ENCODE measurements around the gene TYR. TPM values are rescaled to one million over a fixed set of nuclear protein-coding genes. Genes with fewer than 3 reads are reported as not detected.
A peak's percentile ranks its signal among the peaks of the same experiment; 100 is the strongest.

TYR gene
- total and polyA plus RNA-seq, 2 experiments from 2014 or later = not detected

DNA sequence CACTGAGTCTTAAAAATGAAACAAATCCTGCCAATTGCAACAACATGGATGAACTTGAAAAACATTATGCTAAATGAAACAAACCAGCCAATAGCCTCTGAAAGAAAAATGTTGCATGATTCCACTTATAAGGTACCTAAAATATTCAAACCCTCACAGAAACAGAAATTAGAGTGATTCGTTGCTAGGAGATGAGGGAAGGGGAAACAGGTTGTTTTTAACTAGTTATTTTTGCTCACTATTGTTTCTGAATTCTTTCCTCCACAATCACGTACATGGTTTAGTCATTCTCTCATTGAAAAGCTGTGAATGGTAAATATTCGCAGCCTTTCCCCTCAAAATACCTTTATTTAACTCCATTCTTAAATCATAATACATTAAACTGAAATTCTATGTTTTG, 14.0 kb upstream of the TYR start:
- no peak for DNase-seq
- Histone ChIP-seq H3K36me3 (ENCODE audit: low read depth) (no peaks in the 10 kb centered on the region), H3K4me3 (no peak overlapping the region), H3K9ac (no peak overlapping the region), H3K27ac (no peak overlapping the region), H3K79me2 (ENCODE audit: insufficient read depth) (no peaks in the 10 kb centered on the region), H2AFZ (no peak overlapping the region), H3K4me1 (ENCODE audit: insufficient read depth) (no peaks in the 10 kb centered on the region), H3K27me3 (replicated peaks; ENCODE audit: insufficient read depth) (no peaks in the 10 kb centered on the region), H3K9me3 (ENCODE audit: low read depth) (no peaks in the 10 kb centered on the region), H3F3A (ENCODE audit: insufficient read depth) (no peaks in the 10 kb centered on the region), H3K9me2 (ENCODE audit: insufficient read depth) (no peaks in the 10 kb centered on the region), H3K4me2 (ENCODE audit: unreplicated experiment) (no peak overlapping the region), H4K20me1 (ENCODE audit: insufficient read depth) (no peaks in the 10 kb centered on the region)
- no peak for TF ChIP-seq EZH2phosphoT487 (IDR thresholded peaks at IDR 0.05; ENCODE audit: insufficient read depth, low read depth)
- in situ Hi-C loops (cut with MboI) = no loop called here
- 42 to 49% methylated on average over 3 of the region's 3 CpGs for WGBS, 2 experiments (ENCODE audit: low coverage in 1 of 2, low lambda C conversion rate in 2 of 2, missing lambda C conversion rate in 2 of 2)

DNA sequence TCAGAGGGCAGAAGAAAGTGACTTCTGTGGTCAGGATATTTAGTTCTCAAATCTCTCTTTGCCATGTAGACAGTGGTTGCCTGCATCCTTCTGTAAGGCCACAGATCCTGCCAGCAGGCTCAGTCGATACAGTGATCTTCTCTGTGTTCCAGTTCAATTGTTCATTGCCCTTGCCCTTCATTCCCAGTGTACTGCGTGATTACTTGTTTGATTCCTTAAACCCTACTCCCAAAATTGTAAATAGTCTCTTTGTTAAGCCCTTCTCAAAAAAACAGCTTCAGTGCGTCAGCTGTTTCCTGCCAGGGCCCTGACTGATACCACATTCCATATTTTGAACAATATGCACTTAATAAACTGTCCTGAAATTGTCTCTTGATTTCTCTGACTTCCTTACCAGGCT, 9.3 kb upstream of the TYR start:
- DNase-seq = no peak
- in situ Hi-C loops (cut with MboI) = no loop called here
- H3K9ac ChIP-seq = no peak overlapping the region
- no peaks in the 10 kb centered on the region for H4K20me1 ChIP-seq (ENCODE audit: insufficient read depth)
- no peak for TF ChIP-seq EZH2 (IDR thresholded peaks at IDR 0.05; ENCODE audit: insufficient read depth, poor library complexity, severe bottlenecking)
- TF ChIP-seq EZH2phosphoT487 (IDR thresholded peaks at IDR 0.05; ENCODE audit: insufficient read depth, low read depth) = no peak
- H3K4me3 ChIP-seq = no peak overlapping the region
- no peaks in the 10 kb centered on the region for H3F3A ChIP-seq (ENCODE audit: insufficient read depth)
- no peak overlapping the region for H3K4me2 ChIP-seq (ENCODE audit: unreplicated experiment)
- no peaks in the 10 kb centered on the region for H3K9me2 ChIP-seq (ENCODE audit: insufficient read depth)
- no peaks in the 10 kb centered on the region for H3K36me3 ChIP-seq (ENCODE audit: low read depth)
- no peak overlapping the region for H2AFZ ChIP-seq
- no peaks in the 10 kb centered on the region for H3K4me1 ChIP-seq (ENCODE audit: insufficient read depth)
- no peak overlapping the region for H3K27ac ChIP-seq
- H3K79me2 ChIP-seq (ENCODE audit: insufficient read depth) = no peaks in the 10 kb centered on the region
- WGBS, 2 experiments (ENCODE audit: low coverage in 1 of 2, low lambda C conversion rate in 2 of 2, missing lambda C conversion rate in 2 of 2) = 35 to 36% methylated on average over 3 of the region's 3 CpGs
- no peaks in the 10 kb centered on the region for H3K9me3 ChIP-seq (ENCODE audit: low read depth)
- no peaks in the 10 kb centered on the region for H3K27me3 ChIP-seq (replicated peaks; ENCODE audit: insufficient read depth)

DNA sequence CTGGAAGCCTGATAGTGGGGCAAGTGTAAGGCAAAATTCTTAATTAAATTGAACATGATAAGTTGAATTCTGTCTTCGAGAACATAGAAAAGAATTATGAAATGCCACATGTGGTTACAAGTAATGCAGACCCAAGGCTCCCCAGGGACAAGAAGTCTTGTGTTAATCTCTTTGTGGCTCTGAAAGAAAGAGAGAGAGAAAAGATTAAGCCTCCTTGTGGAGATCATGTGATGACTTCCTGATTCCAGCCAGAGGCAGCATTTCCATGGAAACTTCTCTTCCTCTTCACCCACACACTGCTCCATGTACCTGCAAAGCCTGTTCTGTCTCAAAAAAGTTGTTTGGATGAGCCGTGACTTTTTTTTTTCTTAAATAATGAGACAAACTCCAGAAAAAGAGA, 1.9 kb upstream of the TYR start:
- DNase-seq = peak; percentile 7
- no peak overlapping the region for H3K4me3 ChIP-seq
- no peaks in the 10 kb centered on the region for H3K9me2 ChIP-seq (ENCODE audit: insufficient read depth)
- no peak overlapping the region for H3K4me2 ChIP-seq (ENCODE audit: unreplicated experiment)
- no peaks in the 10 kb centered on the region for H3K4me1 ChIP-seq (ENCODE audit: insufficient read depth)
- H2AFZ ChIP-seq = 0 out of 2 replicates have a peak overlapping the region, but pooled peaks have one; percentile 6
- TF ChIP-seq EZH2 (IDR thresholded peaks at IDR 0.05; ENCODE audit: insufficient read depth, poor library complexity, severe bottlenecking) = no peak
- no peak for TF ChIP-seq EZH2phosphoT487 (IDR thresholded peaks at IDR 0.05; ENCODE audit: insufficient read depth, low read depth)
- no peaks in the 10 kb centered on the region for H3K27me3 ChIP-seq (replicated peaks; ENCODE audit: insufficient read depth)
- H3K9ac ChIP-seq = no peak overlapping the region
- H3K36me3 ChIP-seq (ENCODE audit: low read depth) = no peaks in the 10 kb centered on the region
- 14 to 24% methylated on average over 2 of the region's 2 CpGs for WGBS, 2 experiments (ENCODE audit: low coverage in 1 of 2, low lambda C conversion rate in 2 of 2, missing lambda C conversion rate in 2 of 2)
- no peaks in the 10 kb centered on the region for H3F3A ChIP-seq (ENCODE audit: insufficient read depth)
- no peaks in the 10 kb centered on the region for H4K20me1 ChIP-seq (ENCODE audit: insufficient read depth)
- no peak overlapping the region for H3K27ac ChIP-seq
- in situ Hi-C loops (cut with MboI) = no loop called here
- H3K79me2 ChIP-seq (ENCODE audit: insufficient read depth) = no peaks in the 10 kb centered on the region
- H3K9me3 ChIP-seq (ENCODE audit: low read depth) = no peaks in the 10 kb centered on the region

DNA sequence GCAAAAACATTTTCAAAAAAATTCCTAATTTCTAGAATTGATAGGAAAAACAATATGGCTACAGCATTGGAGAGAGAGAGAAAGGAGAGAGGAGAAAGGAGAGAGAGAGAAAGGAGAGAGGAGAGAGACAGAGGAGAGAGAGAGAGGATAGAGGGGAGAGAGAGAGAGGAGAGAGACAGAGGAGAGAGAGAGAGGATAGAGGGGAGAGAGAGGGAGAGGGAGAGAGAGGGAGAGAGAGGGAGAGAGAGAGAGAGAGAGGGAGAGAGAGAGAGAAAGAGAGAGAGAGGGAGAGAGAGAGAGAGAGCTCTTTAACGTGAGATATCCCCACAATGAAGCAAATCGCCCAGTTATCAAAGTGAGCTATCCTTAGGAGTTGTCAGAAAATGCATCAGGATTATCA, 737 bp upstream of the TYR start:
- Histone ChIP-seq H4K20me1 (ENCODE audit: insufficient read depth) (no peaks in the 10 kb centered on the region), H3K4me2 (ENCODE audit: unreplicated experiment) (no peak overlapping the region), H3K4me3 (no peak overlapping the region), H3K9me3 (ENCODE audit: low read depth) (no peaks in the 10 kb centered on the region), H3K36me3 (ENCODE audit: low read depth) (no peaks in the 10 kb centered on the region), H3K27me3 (replicated peaks; ENCODE audit: insufficient read depth) (no peaks in the 10 kb centered on the region), H3K9me2 (ENCODE audit: insufficient read depth) (no peaks in the 10 kb centered on the region), H2AFZ (no peak overlapping the region), H3K9ac (no peak overlapping the region), H3K4me1 (ENCODE audit: insufficient read depth) (no peaks in the 10 kb centered on the region), H3F3A (ENCODE audit: insufficient read depth) (no peaks in the 10 kb centered on the region), H3K79me2 (ENCODE audit: insufficient read depth) (no peaks in the 10 kb centered on the region), H3K27ac (no peak overlapping the region)
- in situ Hi-C loops (cut with MboI) = no loop called here
- WGBS, 2 experiments (ENCODE audit: low coverage in 1 of 2, low lambda C conversion rate in 2 of 2, missing lambda C conversion rate in 2 of 2) = 74 to 83% methylated on average over 1 to 2 of the region's 2 CpGs
- TF ChIP-seq EZH2 (IDR thresholded peaks at IDR 0.05; ENCODE audit: insufficient read depth, poor library complexity, severe bottlenecking) (no peak), EZH2phosphoT487 (IDR thresholded peaks at IDR 0.05; ENCODE audit: insufficient read depth, low read depth) (no peak)
- DNase-seq = no peak

DNA sequence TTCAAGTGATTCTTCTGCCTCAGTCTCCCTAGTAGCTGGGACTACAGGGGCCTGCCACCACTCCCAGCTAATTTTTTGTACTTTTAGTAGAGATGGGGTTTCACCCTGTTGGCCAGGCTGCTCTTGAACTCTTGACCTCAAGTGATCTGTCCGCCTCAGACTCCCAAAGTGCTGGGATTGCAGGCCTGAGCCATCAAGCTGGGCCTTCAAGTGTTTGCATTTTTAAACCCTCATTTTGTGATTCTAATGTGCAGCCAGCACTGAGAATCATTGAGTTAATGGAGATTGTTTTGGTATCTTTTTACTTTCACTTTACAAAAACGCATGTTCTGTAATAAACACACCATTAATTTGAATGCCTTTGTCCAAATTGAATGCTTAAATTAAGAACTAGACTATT, 3.4 kb downstream of the TYR start:
- 58 to 63% methylated on average over 2 of the region's 2 CpGs for WGBS, 2 experiments (ENCODE audit: low coverage in 1 of 2, low lambda C conversion rate in 2 of 2, missing lambda C conversion rate in 2 of 2)
- H3K36me3 ChIP-seq (ENCODE audit: low read depth) = no peaks in the 10 kb centered on the region
- H3K9me2 ChIP-seq (ENCODE audit: insufficient read depth) = no peaks in the 10 kb centered on the region
- no peak overlapping the region for H3K9ac ChIP-seq
- H3K9me3 ChIP-seq (ENCODE audit: low read depth) = no peaks in the 10 kb centered on the region
- peak overlapping the region; percentile 52; the same call in 1 of the 2 replicates for H2AFZ ChIP-seq
- no peaks in the 10 kb centered on the region for H3K79me2 ChIP-seq (ENCODE audit: insufficient read depth)
- H4K20me1 ChIP-seq (ENCODE audit: insufficient read depth) = no peaks in the 10 kb centered on the region
- peaks cover 24% of the 10 kb centered on the region for H3K4me1 ChIP-seq (ENCODE audit: insufficient read depth)
- H3K27ac ChIP-seq = no peak overlapping the region
- no peaks in the 10 kb centered on the region for H3K27me3 ChIP-seq (replicated peaks; ENCODE audit: insufficient read depth)
- peaks cover 20% of the 10 kb centered on the region for H3F3A ChIP-seq (ENCODE audit: insufficient read depth)
- peak overlapping the region; percentile 11 for H3K4me2 ChIP-seq (ENCODE audit: unreplicated experiment)
- in situ Hi-C loops (cut with MboI) = no loop called here
- no peak for DNase-seq
- H3K4me3 ChIP-seq = no peak overlapping the region
- no peak for TF ChIP-seq EZH2 (IDR thresholded peaks at IDR 0.05; ENCODE audit: insufficient read depth, poor library complexity, severe bottlenecking)
- no peak for TF ChIP-seq EZH2phosphoT487 (IDR thresholded peaks at IDR 0.05; ENCODE audit: insufficient read depth, low read depth)
